Fibroblast of pulmonary artery (primary cell): ENCODE results near the gene ZNF330.
"Not testable (repeated sequence)": the region's sequence is repeated elsewhere in the genome, so short reads cannot be mapped to it uniquely, and the experiment has no call there.

ENCODE experiments used
- DNase-seq: peaks from one replicate; pipeline ENCODE4 v3.0.0-alpha.2; 2010; ENCODE audit warnings: low read depth
- H3K4me3 ChIP-seq: replicated peaks from 2 replicates; pipeline ENCODE4 v1.5.1; 2011; ENCODE audit warnings: low read depth, mild to moderate bottlenecking, control low read depth, low read length, moderate library complexity
- CTCF ChIP-seq: IDR thresholded peaks from 2 replicates; pipeline ENCODE4 v1.5.1; 2011; ENCODE audit warnings: mild to moderate bottlenecking, control low read depth, low read length, inconsistent platforms; ENCODE audit errors: missing control alignments

Gene ZNF330

DNA sequence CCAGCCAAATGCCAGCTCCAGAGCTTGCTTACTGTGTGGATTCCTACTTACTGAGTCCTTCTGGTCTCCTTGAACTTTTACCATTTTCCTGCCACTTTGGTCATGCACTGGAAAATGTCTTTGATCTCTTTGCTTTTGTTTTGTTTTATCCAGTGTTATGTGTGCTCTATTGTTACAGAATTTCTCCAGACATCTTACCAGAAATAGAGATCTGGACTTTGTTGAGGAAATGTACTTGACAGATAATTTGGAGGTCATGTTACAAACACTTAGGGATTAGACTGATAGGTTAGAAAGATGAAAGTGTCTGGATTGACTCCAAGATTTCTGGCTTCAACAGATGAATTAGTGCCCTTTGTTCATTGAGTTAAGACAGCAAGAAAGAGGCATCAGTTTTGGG lies 5.7 kb upstream of the ZNF330 start:
- peak; percentile 14 for DNase-seq
- TF ChIP-seq CTCF = no peak
- no peak overlapping the region for H3K4me3 ChIP-seq

GRCh38 chr4:141216002-141216761 lies 4.5 kb upstream of the ZNF330 start:
- no peak overlapping the region for H3K4me3 ChIP-seq
- no peak for TF ChIP-seq CTCF
- DNase-seq = no peak

DNA sequence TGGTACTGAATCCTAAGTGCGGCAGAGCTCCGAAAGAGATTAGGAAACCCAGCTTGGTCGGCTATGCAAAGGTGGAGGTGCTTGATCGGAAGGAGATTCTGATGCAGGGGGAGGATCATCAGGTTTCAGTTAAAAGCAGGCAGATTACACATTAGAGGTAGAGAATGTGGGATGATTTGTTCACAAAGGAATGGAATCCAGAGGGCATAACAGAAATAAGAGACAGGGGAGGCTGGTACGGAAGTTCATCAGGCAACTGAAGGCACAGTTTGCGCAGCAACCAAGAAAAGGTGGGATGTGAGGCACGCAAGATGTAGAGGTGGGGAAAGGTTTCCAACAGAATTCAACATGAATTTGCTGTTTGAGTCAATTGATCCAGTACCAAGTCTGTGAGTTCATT lies 424 bp upstream of the ZNF330 start:
- peak overlapping the region; percentile 92 for H3K4me3 ChIP-seq
- no peak for TF ChIP-seq CTCF
- DNase-seq = no peak

DNA sequence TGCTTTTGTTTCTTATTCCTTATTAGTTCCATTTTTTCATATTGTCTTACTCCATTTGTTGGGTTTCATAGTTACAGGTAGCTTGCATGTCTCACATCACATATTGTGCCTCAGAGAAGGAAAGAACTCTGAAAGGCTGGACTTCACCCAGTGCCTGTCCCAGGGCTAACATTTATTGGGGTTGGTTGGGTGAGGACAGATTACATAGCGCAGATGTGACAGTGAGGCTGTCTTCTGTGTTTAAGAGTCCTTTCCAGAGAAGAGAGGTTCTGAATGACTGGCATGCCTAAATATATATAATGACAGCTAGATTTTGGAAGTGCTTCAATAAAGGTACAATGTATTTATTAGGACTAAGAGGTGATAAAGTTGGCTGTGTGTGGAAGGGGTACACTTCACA lies 2.7 kb downstream of the ZNF330 start:
- no peak for TF ChIP-seq CTCF
- no peak for DNase-seq
- no peak overlapping the region for H3K4me3 ChIP-seq

DNA sequence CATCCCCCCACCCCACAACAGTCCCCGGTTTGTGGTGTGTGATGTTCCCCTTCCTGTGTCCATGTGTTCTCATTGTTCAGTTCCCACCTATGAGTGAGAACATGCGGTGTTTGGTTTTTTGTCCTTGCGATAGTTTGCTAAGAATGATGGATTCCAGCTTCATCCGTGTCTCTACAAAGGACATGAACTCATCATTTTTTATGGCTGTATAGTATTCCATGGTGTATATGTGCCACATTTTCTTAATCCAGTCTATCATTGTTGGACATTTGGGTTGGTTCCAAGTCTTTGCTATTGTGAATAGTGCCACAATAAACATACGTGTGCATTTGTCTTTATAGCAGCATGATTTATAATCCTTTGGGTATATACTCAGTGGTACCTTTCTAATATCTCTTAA lies 6.6 kb downstream of the ZNF330 start:
- not testable (repeated sequence) for H3K4me3 ChIP-seq, DNase-seq

DNA sequence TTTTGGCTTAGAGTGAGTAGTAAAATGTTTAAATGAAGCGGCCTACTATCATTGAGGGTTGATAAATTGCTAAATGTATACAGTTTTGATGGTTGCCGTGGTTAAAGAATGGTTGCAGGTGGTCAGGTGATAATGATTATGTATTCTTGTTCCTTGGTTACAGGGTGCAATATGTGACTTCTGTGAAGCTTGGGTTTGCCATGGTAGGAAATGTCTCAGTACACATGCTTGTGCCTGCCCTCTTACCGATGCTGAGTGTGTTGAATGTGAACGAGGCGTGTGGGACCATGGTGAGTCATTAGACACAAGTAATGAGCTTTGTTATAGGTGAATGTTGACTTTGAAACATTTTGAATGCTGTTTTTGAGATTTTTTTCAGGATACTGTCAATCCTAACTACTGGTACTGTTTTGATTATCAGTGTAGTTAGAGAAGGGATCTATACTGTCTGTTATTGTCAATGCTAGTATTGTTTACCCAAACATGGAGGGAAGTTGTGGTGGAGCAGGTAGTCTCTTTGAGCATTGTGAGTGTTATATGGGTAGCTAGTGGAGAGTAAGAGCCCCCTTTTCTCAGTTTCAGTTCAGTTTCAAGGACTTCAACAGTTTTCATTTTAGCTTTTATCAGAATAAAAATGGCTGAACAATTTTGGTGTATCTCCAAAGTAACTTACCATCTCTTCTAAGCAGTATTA lies 8.9 kb downstream of the ZNF330 start:
- no peak overlapping the region for H3K4me3 ChIP-seq
- no peak for TF ChIP-seq CTCF
- no peak for DNase-seq

DNA sequence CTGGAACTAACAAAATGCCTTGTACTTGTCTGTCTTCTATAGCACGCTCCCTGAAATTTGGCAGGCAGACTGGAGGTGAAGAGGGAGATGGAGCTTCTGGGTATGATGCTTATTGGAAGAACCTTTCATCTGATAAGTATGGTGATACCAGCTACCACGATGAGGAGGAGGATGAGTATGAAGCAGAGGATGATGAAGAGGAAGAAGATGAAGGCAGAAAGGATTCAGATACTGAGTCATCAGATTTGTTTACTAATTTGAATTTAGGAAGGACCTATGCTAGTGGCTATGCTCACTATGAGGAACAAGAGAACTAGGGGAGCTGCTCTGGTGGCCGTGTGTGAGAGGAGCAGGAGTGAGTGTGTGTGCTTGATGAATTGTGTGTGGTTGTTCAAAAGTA lies 13.0 kb downstream of the ZNF330 start:
- H3K4me3 ChIP-seq = no peak overlapping the region
- DNase-seq = no peak
- TF ChIP-seq CTCF = no peak
